GM23338 (cell line): Measurements from ENCODE around the gene C15orf61. TPM values are rescaled to one million over a fixed set of nuclear protein-coding genes. Genes with fewer than 3 reads are reported as not detected.
A peak's percentile ranks its signal among the peaks of the same experiment; 100 is the strongest.

Experiments used
- ATAC-seq: fragments of 200-7000 bp; cut with Tn5 transposase; 3 replicates; pipeline ENCODE4 v1.9.1; 2020
- DNase-seq: peaks from one replicate; pipeline ENCODE4 v3.0.0-alpha.2; 2015; ENCODE audit warnings: low spot score
- H2AFZ ChIP-seq: fragments of 200-600 bp; sonication (generic); 2 replicates; pipeline ENCODE4 v1.8.0; 2016; ENCODE audit warnings: antibody characterized with exemption, mild to moderate bottlenecking, moderate library complexity
- H3F3A ChIP-seq: fragments of 200-600 bp; sonication (generic); replicated peaks from 2 replicates; pipeline ENCODE4 v1.8.0; 2017; ENCODE audit warnings: antibody characterized with exemption, mixed run types, low read depth
- H3K27ac ChIP-seq: fragments of 200-600 bp; sonication (generic); 2 replicates; pipeline ENCODE4 v1.6.1; 2016; ENCODE audit warnings: low read depth
- H3K27me3 ChIP-seq: fragments of 200-600 bp; sonication (generic); 2 replicates; pipeline ENCODE4 v1.8.0; 2016; ENCODE audit warnings: mild to moderate bottlenecking, mixed run types, moderate library complexity; ENCODE audit not compliant: insufficient read depth
- H3K36me3 ChIP-seq: fragments of 200-600 bp; sonication (generic); 2 replicates; pipeline ENCODE4 v1.8.0; 2016; ENCODE audit warnings: mild to moderate bottlenecking; ENCODE audit not compliant: insufficient read depth
- H3K4me1 ChIP-seq: fragments of 200-600 bp; sonication (generic); 2 replicates; pipeline ENCODE4 v1.8.0; 2016; ENCODE audit warnings: mild to moderate bottlenecking, moderate library complexity; ENCODE audit not compliant: insufficient read depth
- H3K4me2 ChIP-seq: fragments of 200-600 bp; sonication (generic); 2 replicates; pipeline ENCODE4 v1.7.1; 2017; ENCODE audit warnings: mixed run types
- H3K4me3 ChIP-seq: fragments of 200-600 bp; sonication (generic); 2 replicates; pipeline ENCODE4 v1.6.1; 2016; ENCODE audit warnings: mixed run types
- H3K79me2 ChIP-seq: fragments of 200-600 bp; sonication (generic); replicated peaks from 2 replicates; pipeline ENCODE4 v1.8.0; 2017; ENCODE audit warnings: mild to moderate bottlenecking; ENCODE audit not compliant: insufficient read depth
- H3K9me2 ChIP-seq: fragments of 200-600 bp; sonication (generic); 2 replicates; pipeline ENCODE4 v1.8.0; 2017; ENCODE audit not compliant: insufficient read depth
- H4K20me1 ChIP-seq: fragments of 200-600 bp; sonication (generic); replicated peaks from 2 replicates; pipeline ENCODE4 v1.8.0; 2017; ENCODE audit warnings: mild to moderate bottlenecking; ENCODE audit not compliant: insufficient read depth
- H3K27ac Mint-ChIP-seq: 2 replicates; pipeline ENCODE4 v1.8.0; 2020; ENCODE audit warnings: inconsistent platforms, mild to moderate bottlenecking, moderate library complexity, mixed read lengths
- H3K27me3 Mint-ChIP-seq: 3 replicates; pipeline ENCODE4 v1.8.0; 2022; ENCODE audit warnings: low read depth, mild to moderate bottlenecking, moderate library complexity, mixed read lengths, inconsistent platforms; ENCODE audit not compliant: insufficient read depth, poor library complexity
- H3K36me3 Mint-ChIP-seq: 3 replicates; pipeline ENCODE4 v1.8.0; 2021; ENCODE audit warnings: low read depth, mild to moderate bottlenecking, inconsistent platforms, moderate library complexity, mixed read lengths
- H3K4me1 Mint-ChIP-seq: 3 replicates; pipeline ENCODE4 v1.8.0; 2020; ENCODE audit warnings: mild to moderate bottlenecking, inconsistent platforms, mixed read lengths
- H3K4me3 Mint-ChIP-seq: 3 replicates; pipeline ENCODE4 v1.8.0; 2021; ENCODE audit warnings: moderate library complexity, mild to moderate bottlenecking, inconsistent platforms, mixed read lengths
- H3K9me3 Mint-ChIP-seq: 3 replicates; pipeline ENCODE4 v1.8.0; 2020; ENCODE audit warnings: moderate library complexity, mild to moderate bottlenecking, inconsistent platforms, mixed read lengths
- CREB1 ChIP-seq: fragments of 250-450 bp; sonication (Bioruptor Pico); IDR thresholded peaks from 2 replicates; pipeline ENCODE4 v1.5.0; 2020; ENCODE audit warnings: low read depth, mild to moderate bottlenecking, moderate library complexity
- EZH2 ChIP-seq: fragments of 200-600 bp; sonication (generic); IDR thresholded peaks from one replicate; pipeline ENCODE4 v1.8.0; 2017; ENCODE audit warnings: antibody characterized with exemption, mild to moderate bottlenecking, low read depth; ENCODE audit not compliant: unreplicated experiment
- EZH2phosphoT487 ChIP-seq: fragments of 200-600 bp; sonication (generic); IDR thresholded peaks from one replicate; pipeline ENCODE4 v1.8.1; 2018; ENCODE audit warnings: antibody characterized with exemption; ENCODE audit not compliant: unreplicated experiment
- JUNB ChIP-seq: IDR thresholded peaks from one replicate; pipeline ENCODE4 v1.6.1; 2016; ENCODE audit warnings: antibody characterized with exemption; ENCODE audit not compliant: unreplicated experiment
- POLR2AphosphoS5 ChIP-seq: IDR thresholded peaks from 2 replicates; pipeline ENCODE4 v1.6.1; 2016; ENCODE audit warnings: antibody characterized with exemption, low read depth
- STAT1 ChIP-seq: IDR thresholded peaks from one replicate; pipeline ENCODE4 v1.6.1; 2016; ENCODE audit warnings: antibody characterized with exemption; ENCODE audit not compliant: unreplicated experiment
- ZNF114 ChIP-seq: fragments of 250-450 bp; sonication (Bioruptor Pico); IDR thresholded peaks from 2 replicates; pipeline ENCODE4 v1.5.0; 2020; ENCODE audit warnings: mild to moderate bottlenecking, moderate library complexity
- ZNF331 ChIP-seq: fragments of 250-450 bp; sonication (Bioruptor Pico); IDR thresholded peaks from 2 replicates; pipeline ENCODE4 v1.5.0; 2020; ENCODE audit warnings: low read depth, mild to moderate bottlenecking, moderate library complexity
- ZNF462 ChIP-seq: fragments of 250-450 bp; sonication (Bioruptor Pico); IDR thresholded peaks from 2 replicates; pipeline ENCODE4 v1.5.0; 2020; ENCODE audit warnings: mild to moderate bottlenecking, moderate library complexity
- polyA plus RNA-seq: library from polyadenylated mRNA; unstranded; fragments of >200 nt; fragmentation: Nextera tagmentation; extraction: Ambion mirVana; gene quantifications from 2 replicates; pipeline ENCODE4 v1.2.1, GENCODE V29; 2016
- total RNA-seq: library from RNA; depleted of rRNA; stranded (reverse); fragments of >200 nt; shearing (Covaris generic); gene quantifications from 2 replicates; pipeline ENCODE4 v1.2.3, GENCODE V29; 2014
- TF ChIP-seq, protein P1 (sequence below): IDR thresholded peaks from 2 replicates; pipeline ENCODE4 v1.6.1; 2016; ENCODE audit warnings: antibody characterized with exemption
- TF ChIP-seq, protein P2 (sequence below): IDR thresholded peaks from one replicate; pipeline ENCODE4 v1.6.1; 2018; ENCODE audit warnings: antibody characterized with exemption; ENCODE audit not compliant: unreplicated experiment

Gene C15orf61
- total and polyA plus RNA-seq, 2 experiments from 2014 or later, result 1.8 to 5.9 TPM

GRCh38 chr15:67559158-67559557 lies 38.2 kb downstream of the C15orf61 start:
- peaks cover 4% of the 10 kb centered on the region; the same call in 2 of the 3 replicates for H3K9me3 Mint-ChIP-seq
- peaks cover 6% of the 10 kb centered on the region; the same call in 2 of the 3 replicates for H3K36me3 Mint-ChIP-seq
- no peaks in the 10 kb centered on the region for H3K27me3 ChIP-seq
- no peaks in the 10 kb centered on the region for H3K36me3 ChIP-seq
- 0 out of 2 replicates have a peak, but pooled peaks cover 3% of the 10 kb centered on the region for H4K20me1 ChIP-seq
- H3K79me2 ChIP-seq, result no peaks in the 10 kb centered on the region; the same call in 1 of the 2 replicates
- no peak overlapping the region for H3K4me3 ChIP-seq
- DNase-seq (no peak), ATAC-seq (peak; percentile 85)
- H3K4me1 ChIP-seq, result peaks cover 18% of the 10 kb centered on the region
- peaks cover 24% of the 10 kb centered on the region for H3K4me1 Mint-ChIP-seq
- H3K4me2 ChIP-seq, result no peak overlapping the region
- no peak overlapping the region; the same call in 1 of the 2 replicates for H3K27ac Mint-ChIP-seq
- peaks cover 1% of the 10 kb centered on the region for H3K27me3 Mint-ChIP-seq
- H3K4me3 Mint-ChIP-seq, result no peak overlapping the region
- TF ChIP-seq EZH2phosphoT487, result no peak
- TF ChIP-seq CREB1 (CRISPR knock-in tag), result no peak
- TF ChIP-seq, protein P1, sequence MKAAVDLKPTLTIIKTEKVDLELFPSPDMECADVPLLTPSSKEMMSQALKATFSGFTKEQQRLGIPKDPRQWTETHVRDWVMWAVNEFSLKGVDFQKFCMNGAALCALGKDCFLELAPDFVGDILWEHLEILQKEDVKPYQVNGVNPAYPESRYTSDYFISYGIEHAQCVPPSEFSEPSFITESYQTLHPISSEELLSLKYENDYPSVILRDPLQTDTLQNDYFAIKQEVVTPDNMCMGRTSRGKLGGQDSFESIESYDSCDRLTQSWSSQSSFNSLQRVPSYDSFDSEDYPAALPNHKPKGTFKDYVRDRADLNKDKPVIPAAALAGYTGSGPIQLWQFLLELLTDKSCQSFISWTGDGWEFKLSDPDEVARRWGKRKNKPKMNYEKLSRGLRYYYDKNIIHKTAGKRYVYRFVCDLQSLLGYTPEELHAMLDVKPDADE, result no peak
- TF ChIP-seq, protein P2, sequence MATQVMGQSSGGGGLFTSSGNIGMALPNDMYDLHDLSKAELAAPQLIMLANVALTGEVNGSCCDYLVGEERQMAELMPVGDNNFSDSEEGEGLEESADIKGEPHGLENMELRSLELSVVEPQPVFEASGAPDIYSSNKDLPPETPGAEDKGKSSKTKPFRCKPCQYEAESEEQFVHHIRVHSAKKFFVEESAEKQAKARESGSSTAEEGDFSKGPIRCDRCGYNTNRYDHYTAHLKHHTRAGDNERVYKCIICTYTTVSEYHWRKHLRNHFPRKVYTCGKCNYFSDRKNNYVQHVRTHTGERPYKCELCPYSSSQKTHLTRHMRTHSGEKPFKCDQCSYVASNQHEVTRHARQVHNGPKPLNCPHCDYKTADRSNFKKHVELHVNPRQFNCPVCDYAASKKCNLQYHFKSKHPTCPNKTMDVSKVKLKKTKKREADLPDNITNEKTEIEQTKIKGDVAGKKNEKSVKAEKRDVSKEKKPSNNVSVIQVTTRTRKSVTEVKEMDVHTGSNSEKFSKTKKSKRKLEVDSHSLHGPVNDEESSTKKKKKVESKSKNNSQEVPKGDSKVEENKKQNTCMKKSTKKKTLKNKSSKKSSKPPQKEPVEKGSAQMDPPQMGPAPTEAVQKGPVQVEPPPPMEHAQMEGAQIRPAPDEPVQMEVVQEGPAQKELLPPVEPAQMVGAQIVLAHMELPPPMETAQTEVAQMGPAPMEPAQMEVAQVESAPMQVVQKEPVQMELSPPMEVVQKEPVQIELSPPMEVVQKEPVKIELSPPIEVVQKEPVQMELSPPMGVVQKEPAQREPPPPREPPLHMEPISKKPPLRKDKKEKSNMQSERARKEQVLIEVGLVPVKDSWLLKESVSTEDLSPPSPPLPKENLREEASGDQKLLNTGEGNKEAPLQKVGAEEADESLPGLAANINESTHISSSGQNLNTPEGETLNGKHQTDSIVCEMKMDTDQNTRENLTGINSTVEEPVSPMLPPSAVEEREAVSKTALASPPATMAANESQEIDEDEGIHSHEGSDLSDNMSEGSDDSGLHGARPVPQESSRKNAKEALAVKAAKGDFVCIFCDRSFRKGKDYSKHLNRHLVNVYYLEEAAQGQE, result no peak
- no peak for TF ChIP-seq ZNF114 (CRISPR knock-in tag)
- no peak for TF ChIP-seq JUNB
- TF ChIP-seq POLR2AphosphoS5, result no peak
- TF ChIP-seq STAT1, result no peak
- H3K27ac ChIP-seq, result peak overlapping the region; percentile 40
- H3K9me2 ChIP-seq, result no peaks in the 10 kb centered on the region
- H3F3A ChIP-seq, result no peaks in the 10 kb centered on the region
- no peak overlapping the region for H2AFZ ChIP-seq

DNA sequence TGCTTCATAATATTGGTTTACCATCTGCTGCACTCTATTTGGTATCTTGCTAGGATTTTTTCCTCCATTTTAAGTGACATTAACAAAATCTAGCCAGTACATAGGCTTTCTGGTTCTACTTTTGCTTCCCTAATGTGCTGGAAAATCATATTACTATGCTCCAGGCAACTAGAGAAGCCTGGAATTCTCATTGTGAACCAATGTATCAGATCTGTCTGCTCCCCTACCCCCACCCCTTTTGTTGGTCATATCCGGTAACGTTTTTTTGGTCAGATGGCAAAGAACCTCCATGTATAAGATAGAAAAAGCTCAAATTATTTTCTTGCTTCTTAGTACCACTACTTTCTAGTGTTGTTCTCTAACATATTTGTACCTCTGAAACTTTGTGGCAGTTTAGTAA lies 38.6 kb downstream of the C15orf61 start:
- Mint-ChIP-seq H3K4me1 (peaks cover 27% of the 10 kb centered on the region), H3K27me3 (peaks cover 1% of the 10 kb centered on the region), H3K4me3 (no peak overlapping the region), H3K9me3 (peaks cover 4% of the 10 kb centered on the region; the same call in 2 of the 3 replicates), H3K36me3 (peaks cover 6% of the 10 kb centered on the region; the same call in 2 of the 3 replicates), H3K27ac (no peak overlapping the region)
- Histone ChIP-seq H3F3A (no peaks in the 10 kb centered on the region), H4K20me1 (0 out of 2 replicates have a peak, but pooled peaks cover 3% of the 10 kb centered on the region), H3K4me2 (no peak overlapping the region), H3K27me3 (no peaks in the 10 kb centered on the region), H3K79me2 (no peaks in the 10 kb centered on the region; the same call in 1 of the 2 replicates), H2AFZ (no peak overlapping the region), H3K4me3 (no peak overlapping the region), H3K4me1 (peaks cover 21% of the 10 kb centered on the region), H3K9me2 (no peaks in the 10 kb centered on the region), H3K36me3 (no peaks in the 10 kb centered on the region), H3K27ac (0 out of 2 replicates have a peak overlapping the region, but pooled peaks have one; percentile 40)
- DNase-seq, result no peak
- ATAC-seq, result no peak
- no peak for TF ChIP-seq EZH2phosphoT487
- no peak for TF ChIP-seq ZNF331 (CRISPR knock-in tag)
- no peak for TF ChIP-seq POLR2AphosphoS5
- TF ChIP-seq STAT1, result no peak
- no peak for TF ChIP-seq EZH2
- no peak for TF ChIP-seq ZNF462
